GM21529 (cell line): ENCODE measurements around the gene ONECUT3.
"Not testable (repeated sequence)": the region's sequence is repeated elsewhere in the genome, so short reads cannot be mapped to it uniquely, and the experiment has no call there.

Experiments
- ATAC-seq: cut with Tn5 transposase; IDR thresholded peaks from one replicate; pipeline ENCODE4 v1.9.1; 2021; ENCODE audit not compliant: unreplicated experiment

ONECUT3 gene

GRCh38 chr19:1790054-1790792, 36.9 kb downstream of the ONECUT3 start:
- no peak for ATAC-seq

GRCh38 chr19:1791879-1792278, 38.6 kb downstream of the ONECUT3 start:
- ATAC-seq: no peak

GRCh38 chr19:1794424-1795172, 41.3 kb downstream of the ONECUT3 start:
- no peak for ATAC-seq

GRCh38 chr19:1796395-1797142, 43.3 kb downstream of the ONECUT3 start:
- ATAC-seq: no peak

GRCh38 chr19:1797313-1797712, 44.0 kb downstream of the ONECUT3 start:
- ATAC-seq: not testable (repeated sequence)

- ATAC-seq: no peak
Measured at GRCh38 chr19:1799695-1800342, 46.5 kb downstream of the ONECUT3 start.

- ATAC-seq: no peak
Measured at GRCh38 chr19:1804858-1805257, 51.6 kb downstream of the ONECUT3 start.

- ATAC-seq: no peak
Measured at GRCh38 chr19:1805401-1806183, 52.3 kb downstream of the ONECUT3 start.

GRCh38 chr19:1806184-1807029, 53.1 kb downstream of the ONECUT3 start:
- no peak for ATAC-seq

GRCh38 chr19:1807030-1807694, 53.9 kb downstream of the ONECUT3 start:
- no peak for ATAC-seq

GRCh38 chr19:1807695-1808394, 54.5 kb downstream of the ONECUT3 start:
- no peak for ATAC-seq

- ATAC-seq: no peak
Measured at GRCh38 chr19:1808395-1808731, 55.1 kb downstream of the ONECUT3 start.

- no peak for ATAC-seq
Measured at GRCh38 chr19:1809678-1810077, 56.4 kb downstream of the ONECUT3 start.

GRCh38 chr19:1810439-1811160, 57.3 kb downstream of the ONECUT3 start:
- no peak for ATAC-seq

- ATAC-seq: no peak
Measured at GRCh38 chr19:1811472-1811894, 58.2 kb downstream of the ONECUT3 start.

- ATAC-seq: no peak
Measured at GRCh38 chr19:1811942-1812425, 58.7 kb downstream of the ONECUT3 start, which contains the start of gene ATP8B3. Gene ATP8B3, minus strand, starts transcription at chr19:1812276. Its CDS starts 540 bp downstream, at chr19:1811736.

GRCh38 chr19:1812426-1813191, 59.3 kb downstream of the ONECUT3 start:
- ATAC-seq: peak; percentile 79
